GM20000 (cell line): Measurements from ENCODE around the gene LDAH.

Source experiments
- DNase-seq: peaks from one replicate; pipeline ENCODE4 v3.0.0; 2012; ENCODE audit warnings: low spot score
- CTCF ChIP-seq: IDR thresholded peaks from 2 replicates; pipeline ENCODE4 v1.5.1; 2012; ENCODE audit warnings: mild to moderate bottlenecking, control low read depth; ENCODE audit errors: extremely low read depth, missing control alignments

The LDAH gene

GRCh38 chr2:20702563-20702962 is 120.3 kb downstream of the LDAH start:
- no peak for DNase-seq
- no peak for TF ChIP-seq CTCF

- DNase-seq = no peak
- TF ChIP-seq CTCF = no peak
Measured at GRCh38 chr2:20698916-20699613, 123.8 kb downstream of the LDAH start.

- TF ChIP-seq CTCF = no peak
- DNase-seq = no peak
Measured at GRCh38 chr2:20697322-20697934, 125.5 kb downstream of the LDAH start.

GRCh38 chr2:20696366-20696765 is 126.5 kb downstream of the LDAH start:
- TF ChIP-seq CTCF = no peak
- DNase-seq = no peak

- DNase-seq = no peak
- no peak for TF ChIP-seq CTCF
Measured at GRCh38 chr2:20693317-20693716, 129.6 kb downstream of the LDAH start.

GRCh38 chr2:20692081-20692480 is 130.8 kb downstream of the LDAH start:
- TF ChIP-seq CTCF = no peak
- no peak for DNase-seq

- TF ChIP-seq CTCF = no peak
- no peak for DNase-seq
Measured at GRCh38 chr2:20691076-20691734, 131.7 kb downstream of the LDAH start.
